SJSA1 (cell line): ENCODE measurements around the gene IRX4. TPM values are rescaled to one million over a fixed set of nuclear protein-coding genes. Genes with fewer than 3 reads are reported as not detected.
"Not testable (repeated sequence)": the region's sequence is repeated elsewhere in the genome, so short reads cannot be mapped to it uniquely, and the experiment has no call there.

ENCODE experiments used
- DNase-seq, 2 experiments: peaks; one replicate each; pipeline ENCODE4 v3.0.0-alpha.2; 2015 to 2020; ENCODE audit warnings: low spot score in 2 of 2, low read depth in 1 of 2
- H3K27ac ChIP-seq: fragments of 250-450 bp; sonication (Bioruptor Pico); 2 replicates; pipeline ENCODE4 v1.5.1; 2020; ENCODE audit warnings: mild to moderate bottlenecking, moderate library complexity
- H3K27me3 ChIP-seq: fragments of 250-450 bp; sonication (Bioruptor Pico); replicated peaks from 2 replicates; pipeline ENCODE4 v1.5.1; 2020; ENCODE audit warnings: mild to moderate bottlenecking, moderate library complexity
- H3K36me3 ChIP-seq: fragments of 250-450 bp; sonication (Bioruptor Pico); 2 replicates; pipeline ENCODE4 v1.5.1; 2020; ENCODE audit warnings: mild to moderate bottlenecking
- H3K4me1 ChIP-seq: fragments of 250-450 bp; sonication (Bioruptor Pico); replicated peaks from 2 replicates; pipeline ENCODE4 v1.6.1; 2021; ENCODE audit warnings: mild to moderate bottlenecking
- H3K4me3 ChIP-seq: fragments of 250-450 bp; sonication (Bioruptor Pico); 2 replicates; pipeline ENCODE4 v1.5.1; 2020; ENCODE audit warnings: mild to moderate bottlenecking
- H3K9me3 ChIP-seq: fragments of 250-450 bp; sonication (Bioruptor Pico); replicated peaks from 2 replicates; pipeline ENCODE4 v1.5.1; 2020; ENCODE audit warnings: mild to moderate bottlenecking
- total RNA-seq: library from RNA; depleted of rRNA; stranded (reverse); fragments of >200 nt; shearing (Covaris generic); gene quantifications from 2 replicates; pipeline ENCODE4 v1.2.3, GENCODE V29; 2014

IRX4 gene
- total RNA-seq, 1 experiment from 2014 or later: not detected

DNA sequence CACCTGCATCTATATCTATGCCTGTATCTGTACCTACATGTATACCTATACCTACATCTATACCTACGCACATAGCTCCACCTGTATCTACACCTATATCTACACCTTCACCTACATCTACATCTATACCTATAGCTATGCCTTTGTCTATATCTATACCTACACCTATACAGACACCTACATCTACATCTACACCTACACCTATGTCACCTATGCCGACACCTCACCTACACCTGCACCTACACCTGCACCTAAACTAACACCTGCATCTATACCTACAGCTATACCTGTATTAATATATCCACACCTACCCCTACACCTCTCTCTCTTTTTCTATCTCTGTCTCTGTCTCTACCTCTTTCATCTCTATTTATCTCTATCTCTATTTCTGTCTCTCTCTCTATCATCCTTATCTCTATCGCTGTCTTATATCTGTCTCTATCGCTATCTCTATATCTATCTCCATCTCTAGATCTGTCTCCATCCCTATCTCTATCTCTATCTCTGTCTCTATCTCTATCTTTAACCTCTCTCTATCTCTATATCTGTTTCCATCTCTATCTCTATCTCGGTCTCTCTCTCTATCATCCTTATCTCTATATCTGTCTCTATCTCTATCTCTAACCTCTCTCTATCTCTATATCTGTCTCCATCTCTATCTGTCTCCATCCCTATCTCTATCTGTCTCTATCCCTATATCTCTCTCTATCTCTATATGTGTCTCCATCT, 37.9 kb downstream of the IRX4 start:
- Histone ChIP-seq H3K4me3 (no peak overlapping the region), H3K36me3 (no peaks in the 10 kb centered on the region), H3K27me3 (peaks cover 26% of the 10 kb centered on the region)

DNA sequence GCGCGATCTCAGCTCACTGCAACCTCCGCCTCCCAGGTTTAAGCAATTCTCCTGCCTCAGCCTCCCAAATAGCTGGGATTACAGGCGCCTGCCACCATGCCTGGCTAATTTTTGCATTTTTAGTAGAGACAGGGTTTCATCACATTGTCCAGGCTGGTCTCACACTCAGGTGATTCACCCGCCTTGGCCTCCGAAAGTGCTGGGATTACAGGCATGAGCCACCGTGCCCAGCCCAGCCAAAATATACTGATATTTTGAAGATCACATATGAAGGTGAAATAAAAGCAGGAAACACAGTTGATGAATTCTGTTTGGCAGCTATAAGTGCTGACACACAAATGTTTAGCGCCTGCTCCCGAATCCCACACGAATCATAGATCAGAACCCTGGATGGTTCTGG, 39.0 kb downstream of the IRX4 start:
- not testable (repeated sequence) for H3K9me3 ChIP-seq, DNase-seq, H3K27ac ChIP-seq, H3K4me3 ChIP-seq, H3K36me3 ChIP-seq, H3K4me1 ChIP-seq
- peaks cover 29% of the 10 kb centered on the region for H3K27me3 ChIP-seq

More for the DNA sequence above, 37.9 kb downstream of the IRX4 start:
- Histone ChIP-seq H3K27ac (no peak overlapping the region), H3K4me1 (no peaks in the 10 kb centered on the region), H3K9me3 (no peaks in the 10 kb centered on the region)
- no peak for DNase-seq

DNA sequence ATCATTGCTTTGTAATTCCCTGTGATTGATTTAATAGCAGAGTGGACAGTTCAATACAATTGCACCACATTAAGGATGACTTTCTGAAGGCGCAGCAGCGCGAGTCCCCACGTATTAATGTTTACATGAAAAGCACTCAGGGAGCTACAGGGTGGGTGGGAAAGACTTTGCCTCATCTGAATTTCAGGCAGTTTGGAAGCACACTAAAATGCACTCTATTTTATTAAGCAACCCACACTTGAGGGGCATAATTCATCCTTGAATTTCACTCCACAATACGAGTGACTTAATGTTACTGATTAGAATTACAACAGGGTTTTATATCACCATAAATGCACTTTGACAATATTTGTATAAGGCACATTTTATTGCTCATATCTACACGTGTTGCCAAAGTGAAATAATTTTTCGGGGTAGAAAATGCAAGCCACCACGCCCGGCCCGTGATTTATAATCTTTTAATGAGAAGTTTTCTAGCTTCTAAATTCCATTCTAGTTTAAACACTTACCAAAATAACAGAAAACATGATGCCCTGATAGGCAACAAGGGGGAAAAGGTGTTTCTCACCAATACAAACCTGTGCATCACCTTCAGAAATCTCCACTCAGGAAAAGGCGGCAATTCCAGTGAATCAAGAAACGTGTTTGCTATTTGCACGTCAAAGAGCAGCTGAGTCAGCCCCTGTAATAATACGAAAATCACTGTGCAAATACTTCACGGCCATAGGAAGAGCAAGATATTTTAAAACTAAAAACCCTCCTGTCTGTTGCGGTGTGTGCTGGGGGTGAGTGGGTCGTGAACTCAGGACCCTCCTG, 40.5 kb downstream of the IRX4 start:
- Histone ChIP-seq H3K27me3 (peaks cover 38% of the 10 kb centered on the region), H3K36me3 (no peaks in the 10 kb centered on the region), H3K9me3 (no peaks in the 10 kb centered on the region), H3K4me3 (no peak overlapping the region), H3K4me1 (no peaks in the 10 kb centered on the region), H3K27ac (no peak overlapping the region)
- no peak for DNase-seq

DNA sequence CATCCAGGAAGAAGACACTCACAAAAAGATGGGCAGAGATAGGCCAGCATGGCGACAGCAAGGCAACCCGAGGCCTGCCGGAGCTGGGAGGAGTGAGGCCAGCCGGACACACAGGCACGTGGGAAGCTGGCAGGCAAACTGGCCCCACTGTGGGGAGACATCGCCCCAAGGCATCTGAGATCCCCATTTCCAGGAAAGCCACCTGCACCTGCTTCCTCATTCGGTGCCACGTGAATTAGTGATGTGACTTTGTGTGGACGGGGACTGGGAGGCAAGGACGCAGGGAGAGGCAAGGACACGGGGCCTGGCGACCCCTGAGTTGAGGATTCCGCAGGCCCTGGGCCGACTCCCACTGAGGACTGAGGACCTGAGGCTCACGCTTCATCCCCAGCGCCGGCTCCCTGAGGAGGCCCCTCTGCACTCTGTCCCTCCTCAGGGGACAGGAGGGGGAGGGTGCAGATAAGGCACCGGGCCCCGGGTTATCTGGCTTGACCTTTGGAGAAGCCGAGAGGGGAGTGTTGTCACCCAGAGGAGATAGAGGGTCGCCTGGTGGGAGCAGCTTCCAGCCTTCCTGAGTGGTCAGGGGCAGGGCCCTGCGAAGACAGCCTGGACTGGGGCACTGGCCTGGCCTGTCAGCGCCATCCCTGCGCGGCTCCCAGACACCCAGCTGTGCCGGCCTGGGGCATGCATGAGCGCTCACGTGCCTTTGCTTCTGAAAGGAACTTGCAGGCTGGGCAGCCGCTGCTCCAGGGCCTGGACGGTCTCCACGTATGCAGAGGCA, 41.8 kb downstream of the IRX4 start:
- no peak for DNase-seq
- Histone ChIP-seq H3K27ac (no peak overlapping the region), H3K9me3 (no peaks in the 10 kb centered on the region), H3K4me3 (no peak overlapping the region), H3K27me3 (peaks cover 48% of the 10 kb centered on the region), H3K36me3 (no peaks in the 10 kb centered on the region), H3K4me1 (no peaks in the 10 kb centered on the region)

DNA sequence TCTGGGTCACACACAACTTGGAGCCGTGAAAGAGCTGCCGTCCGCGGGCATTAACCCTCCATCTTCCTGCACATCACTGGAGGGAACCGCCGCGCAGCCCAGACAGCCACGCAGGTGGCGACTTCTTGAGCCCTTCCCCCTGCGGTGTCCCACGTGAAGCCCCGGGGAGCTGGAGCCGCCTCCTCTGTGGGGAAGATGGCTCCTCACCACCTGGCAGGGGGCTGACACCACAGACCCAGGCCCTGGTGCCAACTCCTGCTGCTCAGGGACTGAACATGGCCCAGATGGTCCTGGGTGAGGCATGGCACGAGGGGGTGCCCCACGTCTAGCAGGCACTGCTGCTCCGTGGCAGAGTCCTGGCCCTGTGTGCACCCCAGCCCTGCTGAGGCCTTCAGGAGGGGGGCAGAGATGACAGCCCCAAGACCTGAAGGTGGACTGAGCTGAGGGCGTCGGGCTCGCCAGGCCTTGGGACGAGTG, 42.6 kb downstream of the IRX4 start:
- no peak overlapping the region for H3K27ac ChIP-seq
- H3K27me3 ChIP-seq: peaks cover 53% of the 10 kb centered on the region
- no peak for DNase-seq
- no peaks in the 10 kb centered on the region for H3K4me1 ChIP-seq
- H3K9me3 ChIP-seq: no peaks in the 10 kb centered on the region
- no peaks in the 10 kb centered on the region for H3K36me3 ChIP-seq
- no peak overlapping the region for H3K4me3 ChIP-seq

DNA sequence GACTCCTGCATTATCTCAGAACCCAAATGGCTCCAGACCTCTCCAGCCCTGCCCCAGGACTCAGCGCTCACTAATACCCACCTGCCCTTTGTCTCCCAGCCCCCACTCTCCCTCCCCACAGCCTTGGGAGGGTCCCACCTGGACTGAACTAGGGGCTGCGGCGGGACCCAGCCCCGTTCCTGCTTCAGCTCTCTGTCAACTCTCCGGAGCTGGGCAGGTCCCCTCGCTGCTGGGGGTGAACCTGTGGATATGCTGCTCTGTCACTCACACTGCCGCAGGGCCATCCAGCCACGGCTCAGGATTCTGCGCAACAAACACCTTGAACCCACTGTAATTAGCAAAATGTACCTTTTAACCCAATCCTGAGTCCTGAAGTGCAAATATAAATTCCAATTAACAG, 44.7 kb downstream of the IRX4 start:
- H3K27me3 ChIP-seq: peaks cover 66% of the 10 kb centered on the region
- no peaks in the 10 kb centered on the region for H3K36me3 ChIP-seq
- H3K9me3 ChIP-seq: no peaks in the 10 kb centered on the region
- no peak for DNase-seq
- H3K27ac ChIP-seq: no peak overlapping the region
- H3K4me3 ChIP-seq: no peak overlapping the region
- no peaks in the 10 kb centered on the region for H3K4me1 ChIP-seq

DNA sequence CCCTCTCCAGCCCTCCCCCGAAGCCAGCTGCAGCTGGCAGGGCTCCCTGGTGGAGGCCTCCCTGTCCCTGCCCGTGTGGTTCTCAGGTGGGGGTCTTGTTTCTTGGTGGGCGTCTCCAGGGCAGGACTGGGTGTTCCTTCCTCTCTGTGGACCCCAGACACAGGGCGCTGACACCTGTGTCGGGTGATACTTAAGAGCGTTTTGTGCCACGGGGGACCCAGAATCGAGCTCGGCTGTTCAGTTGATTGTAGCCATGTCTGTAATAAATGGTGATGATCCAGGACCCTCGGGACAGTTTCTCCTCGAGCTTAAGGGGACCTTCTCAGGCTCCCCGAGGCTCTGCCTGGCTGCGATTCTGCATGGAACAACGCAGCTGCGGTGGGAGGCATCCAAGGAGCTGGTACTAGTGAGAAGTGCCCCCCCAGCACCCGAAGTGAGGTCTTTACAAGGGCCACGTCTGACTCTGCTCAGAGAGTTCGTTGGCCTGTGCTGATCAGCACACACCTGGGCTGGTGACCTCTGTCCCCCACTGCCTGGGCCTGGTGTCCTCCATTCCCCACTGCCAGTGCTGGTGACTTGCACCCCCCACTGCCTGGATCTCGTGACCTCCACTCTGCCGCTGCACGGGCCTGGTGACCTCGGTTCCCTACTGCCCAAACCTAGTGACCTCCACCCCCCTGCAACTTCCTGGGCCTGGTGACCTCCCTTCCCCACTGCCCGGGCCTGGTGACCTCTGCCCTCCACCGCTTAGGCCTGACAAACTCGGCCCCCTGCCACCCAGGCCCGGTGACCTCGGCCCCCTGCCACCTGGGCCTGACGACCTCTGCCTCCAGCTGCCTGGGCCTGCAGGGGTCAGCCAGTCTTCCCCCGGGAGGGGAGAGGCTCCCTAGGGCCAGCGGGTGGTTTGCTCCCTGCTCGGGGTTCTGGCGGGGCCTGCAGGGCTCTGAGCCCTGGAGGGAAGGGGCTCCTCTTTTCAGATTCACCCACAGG, 45.5 kb downstream of the IRX4 start:
- H3K36me3 ChIP-seq: no peaks in the 10 kb centered on the region
- no peaks in the 10 kb centered on the region for H3K9me3 ChIP-seq
- peaks cover 3% of the 10 kb centered on the region; the same call in 1 of the 2 replicates for H3K4me1 ChIP-seq
- H3K27ac ChIP-seq: no peak overlapping the region
- H3K4me3 ChIP-seq: no peak overlapping the region
- no peak for DNase-seq
- H3K27me3 ChIP-seq: peaks cover 70% of the 10 kb centered on the region

DNA sequence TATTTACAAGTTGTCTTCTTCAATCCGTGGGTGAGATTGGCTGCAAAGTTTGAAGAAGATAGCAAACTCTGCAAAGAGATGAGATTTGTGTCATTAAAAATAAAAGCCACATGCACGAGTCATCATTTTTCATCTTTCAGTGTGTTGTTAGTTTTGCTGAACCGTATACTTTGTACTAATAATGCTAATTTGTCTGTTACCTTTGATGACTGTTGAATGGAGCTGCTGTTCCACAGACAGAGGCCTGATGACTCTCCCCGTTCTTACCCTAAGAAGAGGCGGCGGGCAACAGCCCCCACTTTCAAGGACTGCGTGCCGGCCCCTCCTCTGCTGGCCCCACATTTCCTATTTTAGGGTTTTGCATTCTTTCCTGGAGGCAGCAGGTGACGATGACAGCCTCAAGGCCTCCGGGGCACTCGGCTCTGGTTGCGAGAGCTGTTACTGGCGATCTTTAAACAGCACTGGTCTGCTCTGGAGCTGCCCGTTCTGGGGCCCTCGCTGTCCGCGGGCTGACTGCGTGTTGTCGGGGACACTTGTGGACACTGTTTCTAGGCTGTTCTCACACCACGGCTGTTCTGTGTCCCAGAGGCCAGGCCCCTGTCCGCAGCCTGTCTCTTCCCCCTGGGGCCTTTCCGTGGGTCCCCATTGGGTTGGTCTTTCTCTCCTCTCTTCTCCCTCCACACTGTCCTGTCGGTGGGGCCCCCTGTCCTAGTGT, 46.4 kb downstream of the IRX4 start:
- no peaks in the 10 kb centered on the region for H3K36me3 ChIP-seq
- H3K4me3 ChIP-seq: no peak overlapping the region
- H3K4me1 ChIP-seq: peaks cover 7% of the 10 kb centered on the region; the same call in 1 of the 2 replicates
- peaks cover 69% of the 10 kb centered on the region for H3K27me3 ChIP-seq
- H3K27ac ChIP-seq: no peak overlapping the region
- DNase-seq: no peak
- no peaks in the 10 kb centered on the region for H3K9me3 ChIP-seq

DNA sequence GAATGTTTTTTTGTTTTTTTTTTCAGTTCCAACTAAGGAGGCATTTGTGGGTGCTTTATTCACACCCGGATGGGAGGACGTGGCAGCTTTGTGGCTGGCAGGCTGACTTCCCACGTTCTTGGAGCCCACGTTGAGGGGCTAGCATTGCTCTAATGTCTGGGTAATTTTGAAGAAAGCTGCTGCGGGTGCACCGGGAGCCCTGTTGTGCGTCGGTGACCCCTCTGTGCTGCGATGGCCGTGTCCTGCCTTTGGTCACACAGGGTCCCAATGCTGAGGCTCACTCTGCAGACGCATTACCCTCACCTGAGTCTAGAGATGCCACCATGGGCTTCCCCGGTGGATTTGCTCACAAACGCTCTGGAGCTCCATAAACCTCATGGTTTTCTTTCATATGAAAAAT, 47.3 kb downstream of the IRX4 start:
- H3K9me3 ChIP-seq: no peaks in the 10 kb centered on the region
- peaks cover 67% of the 10 kb centered on the region for H3K27me3 ChIP-seq
- no peak for DNase-seq
- H3K4me3 ChIP-seq: no peak overlapping the region
- no peak overlapping the region for H3K27ac ChIP-seq
- H3K4me1 ChIP-seq: peaks cover 7% of the 10 kb centered on the region; the same call in 1 of the 2 replicates
- no peaks in the 10 kb centered on the region for H3K36me3 ChIP-seq

DNA sequence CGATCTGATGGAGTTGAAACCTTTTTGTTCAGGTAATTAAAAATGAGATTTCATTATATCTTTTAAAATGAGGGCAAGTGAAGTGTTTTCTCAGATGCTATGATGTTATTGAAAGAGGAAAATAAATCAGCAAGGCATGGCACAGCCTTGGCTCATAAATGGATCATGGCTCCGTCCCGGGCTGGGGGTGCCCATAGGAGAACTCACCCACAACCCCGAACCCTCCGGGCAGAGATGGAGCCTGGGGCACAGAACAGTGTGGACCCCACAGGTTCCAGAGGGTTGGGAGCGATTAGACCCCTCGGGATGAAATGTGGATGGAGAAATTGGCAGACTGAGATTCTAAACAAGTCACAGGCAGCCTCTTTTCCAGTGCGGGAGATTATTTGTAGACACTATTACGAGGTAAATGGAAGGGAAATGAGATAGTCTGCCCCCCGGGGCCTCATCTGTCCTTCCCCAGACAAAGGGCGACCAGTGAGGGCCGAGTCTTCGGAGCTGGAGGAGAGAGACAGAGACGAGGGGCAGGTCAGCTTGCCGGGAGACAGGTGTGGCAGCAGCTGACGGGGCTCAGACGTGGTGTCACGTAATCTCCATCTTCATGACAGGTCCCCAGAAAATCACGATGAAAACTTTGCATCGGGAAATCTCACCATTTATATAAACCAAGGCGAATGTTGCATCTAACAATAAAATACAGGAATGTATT, 47.9 kb downstream of the IRX4 start:
- peaks cover 7% of the 10 kb centered on the region; the same call in 1 of the 2 replicates for H3K4me1 ChIP-seq
- no peaks in the 10 kb centered on the region for H3K36me3 ChIP-seq
- no peaks in the 10 kb centered on the region for H3K9me3 ChIP-seq
- H3K27ac ChIP-seq: no peak overlapping the region
- DNase-seq: no peak
- no peak overlapping the region for H3K4me3 ChIP-seq
- H3K27me3 ChIP-seq: peaks cover 69% of the 10 kb centered on the region

DNA sequence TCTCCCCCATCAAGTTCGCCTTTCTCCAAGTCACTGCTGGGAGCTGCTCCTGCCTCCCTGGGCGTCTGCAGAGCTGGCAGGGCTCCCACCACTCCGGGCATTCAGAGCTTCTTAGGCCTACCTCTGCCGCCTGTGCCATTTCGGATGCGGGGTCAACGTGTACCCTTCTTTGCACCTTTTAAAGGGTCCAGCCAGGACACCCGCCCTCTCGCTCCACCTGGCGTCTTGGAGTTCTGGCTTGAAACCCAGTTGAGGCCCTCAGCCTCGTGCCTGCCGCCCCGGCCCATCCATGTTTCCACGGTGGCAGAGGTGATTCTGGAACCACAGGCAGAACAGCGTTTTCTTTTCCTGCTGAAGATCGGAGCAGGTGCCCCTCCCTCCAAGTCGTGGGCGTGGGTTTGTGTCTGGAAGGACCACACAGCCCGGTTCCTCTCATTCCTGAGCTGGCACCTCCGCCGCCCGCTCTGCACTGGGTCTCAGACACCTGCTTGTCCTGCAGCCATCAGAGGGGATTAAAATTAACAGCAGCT, 48.6 kb downstream of the IRX4 start:
- no peak overlapping the region for H3K27ac ChIP-seq
- H3K9me3 ChIP-seq: no peaks in the 10 kb centered on the region
- H3K27me3 ChIP-seq: peaks cover 61% of the 10 kb centered on the region
- no peak for DNase-seq
- no peaks in the 10 kb centered on the region for H3K36me3 ChIP-seq
- H3K4me3 ChIP-seq: no peak overlapping the region
- H3K4me1 ChIP-seq: peaks cover 7% of the 10 kb centered on the region; the same call in 1 of the 2 replicates
